K562 (cell line): ENCODE measurements around the gene TJP2. TPM values are rescaled to one million over a fixed set of nuclear protein-coding genes. Genes with fewer than 3 reads are reported as not detected.

Experiments
- CCNT2 ChIP-seq: IDR thresholded peaks from 2 replicates; pipeline ENCODE4 v1.6.1; 2011; ENCODE audit warnings: borderline replicate concordance, low read depth, mild to moderate bottlenecking, moderate library complexity, mixed read lengths, low read length; ENCODE audit not compliant: insufficient read length; ENCODE audit errors: extremely low read depth
- CEBPG ChIP-seq, 3 experiments: fragments of 200-800 bp in 1 of 3; sonication (Bioruptor generic) in 1 of 3; sonication (generic) in 1 of 3; formaldehyde crosslinking in 1 of 3; IDR thresholded peaks in 2 of 3; conservative IDR thresholded peaks in 1 of 3; 2 replicates each; pipeline versions ENCODE4 v1.6.1 to v1.8.0; 2016 to 2022; ENCODE audit warnings: missing compliant biosample characterization in 2 of 3, missing genetic modification characterization in 2 of 3, mild to moderate bottlenecking in 1 of 3, missing genetic modification reagents in 1 of 3
- ELF2 ChIP-seq: fragments of 250-450 bp; sonication (Bioruptor Pico); IDR thresholded peaks from 2 replicates; pipeline ENCODE4 v1.5.0; 2021; ENCODE audit warnings: mild to moderate bottlenecking
- ESRRA ChIP-seq: fragments of 450-650 bp; IDR thresholded peaks from 2 replicates; pipeline ENCODE4 v1.6.1; 2014; ENCODE audit warnings: low read depth, mild to moderate bottlenecking, moderate library complexity, borderline replicate concordance
- HMG20B ChIP-seq: fragments of 250-450 bp; sonication (Bioruptor Pico); IDR thresholded peaks from 2 replicates; pipeline ENCODE4 v1.5.0; 2021; ENCODE audit warnings: mild to moderate bottlenecking
- HNRNPH1 ChIP-seq: fragments of 200-400 bp; formaldehyde crosslinking; optimal IDR thresholded peaks from 2 replicates; pipeline ENCODE3; 2017; ENCODE audit warnings: low read depth, mild to moderate bottlenecking, low read length, moderate library complexity
- NELFE ChIP-seq: IDR thresholded peaks from 2 replicates; pipeline ENCODE4 v1.6.1; 2011; ENCODE audit warnings: mild to moderate bottlenecking; ENCODE audit not compliant: insufficient read depth, insufficient read length
- PATZ1 ChIP-seq: fragments of 250-450 bp; sonication (Bioruptor Pico); IDR thresholded peaks from 2 replicates; pipeline ENCODE4 v1.5.0; 2020; ENCODE audit warnings: mild to moderate bottlenecking, borderline replicate concordance
- PKNOX1 ChIP-seq: fragments of 450-650 bp; IDR thresholded peaks from 2 replicates; pipeline ENCODE4 v1.6.1; 2016
- PRDM10 ChIP-seq: fragments of 450-650 bp; IDR thresholded peaks from 2 replicates; pipeline ENCODE4 v1.6.1; 2018; ENCODE audit not compliant: partially characterized antibody
- RB1 ChIP-seq: fragments of 450-650 bp; IDR thresholded peaks from 2 replicates; pipeline ENCODE4 v1.6.1; 2017; ENCODE audit warnings: low read depth, mild to moderate bottlenecking
- SETDB1 ChIP-seq: IDR thresholded peaks from one replicate; pipeline ENCODE4 v1.6.1; 2012; ENCODE audit warnings: low read length, control low read depth, inconsistent platforms
- SOX6 ChIP-seq: fragments of 450-650 bp; IDR thresholded peaks from 2 replicates; pipeline ENCODE4 v1.6.1; 2014; ENCODE audit warnings: mild to moderate bottlenecking
- SRSF7 ChIP-seq: fragments of 200-400 bp; formaldehyde crosslinking; optimal IDR thresholded peaks from 2 replicates; pipeline ENCODE3; 2017; ENCODE audit warnings: mild to moderate bottlenecking, low read depth, low read length
- TEAD4 ChIP-seq, 2 experiments: sonication (generic) in 1 of 2; formaldehyde crosslinking in 1 of 2; IDR thresholded peaks; 2 replicates each; pipeline versions ENCODE4 v1.6.1 to v1.8.0; 2012 to 2022; ENCODE audit warnings: borderline replicate concordance in 1 of 2, inconsistent platforms in 1 of 2, low read length in 1 of 2, mild to moderate bottlenecking in 1 of 2, missing genetic modification reagents in 1 of 2
- TOE1 ChIP-seq, 2 experiments: fragments of 450-650 bp in 1 of 2; sonication (generic) in 1 of 2; formaldehyde crosslinking in 1 of 2; IDR thresholded peaks; 2 replicates each; pipeline versions ENCODE4 v1.7.1 to v1.8.0; 2016 to 2022; ENCODE audit warnings: borderline replicate concordance in 2 of 2, mild to moderate bottlenecking in 2 of 2, antibody characterized with exemption in 1 of 2, inconsistent platforms in 1 of 2, low read depth in 1 of 2, missing genetic modification reagents in 1 of 2, moderate library complexity in 1 of 2
- ZBTB26 ChIP-seq: fragments of 450-650 bp; formaldehyde crosslinking; IDR thresholded peaks from 2 replicates; pipeline ENCODE4 v1.4.0; 2022; ENCODE audit warnings: missing genetic modification characterization
- ZC3H4 ChIP-seq: sonication (generic); formaldehyde crosslinking; IDR thresholded peaks from 2 replicates; pipeline ENCODE4 v1.9.0; 2021; ENCODE audit warnings: missing genetic modification reagents, borderline replicate concordance
- polyA plus RNA-seq, 8 experiments: library from polyadenylated mRNA; depleted of rRNA in 4 of 8; stranded (reverse) in 5 of 8; unstranded in 3 of 8; fragments of >200 nt; fragmentation: Nextera tagmentation in 2 of 8; fragmentation: Illumina TruSeq in 1 of 8; extraction: Ambion mirVana in 2 of 8; extraction: Trizol in 1 of 8; gene quantifications; 2 replicates each; pipeline versions ENCODE4 v1.2.1 to v1.2.3, GENCODE V29; 2011 to 2014; ENCODE audit warnings: inconsistent platforms in 1 of 8, missing spikeins in 1 of 8
- total RNA-seq, 7 experiments: library from RNA; depleted of rRNA in 6 of 7; stranded (reverse); fragments of >200 nt in 6 of 7; fragmentation: Illumina TruSeq in 2 of 7; extraction: Trizol in 2 of 7; gene quantifications; 2 replicates each; pipeline versions ENCODE4 v1.2.1 to v1.2.3, GENCODE V29; 2011 to 2021; ENCODE audit warnings: low replicate concordance in 1 of 7

TJP2 gene
- total and polyA plus RNA-seq, 9 of the 15 experiments (the other 6 are each of a cell fraction or from before 2014, with no cell fraction given) = 4.0 to 24.1 (median 16.8) TPM

- TF ChIP-seq CEBPG (CRISPR knock-in tag; IDR thresholded peaks at IDR 0.05) (peak; percentile 78), CEBPG (tag; conservative IDR thresholded peaks at IDR 0.05 in 1 of 2, IDR thresholded peaks at IDR 0.05 in 1 of 2) (peak; percentile 35 to 61; a peak in 2 of 4 replicates), HNRNPH1 (no peak), ESRRA (no peak), HMG20B (CRISPR knock-in tag) (no peak), SOX6 (peak; percentile 99), TOE1 (IDR thresholded peaks at IDR 0.05; ENCODE audit: borderline replicate concordance) (peak; percentile 84; the same call in 1 of the 2 replicates), TOE1 (CRISPR knock-in tag; IDR thresholded peaks at IDR 0.05; ENCODE audit: borderline replicate concordance, low read depth) (no peak), ELF2 (CRISPR knock-in tag) (no peak), PATZ1 (CRISPR knock-in tag) (no peak), SETDB1 (no peak), SRSF7 (no peak), PRDM10 (peak; percentile 12), NELFE (no peak), PKNOX1 (peak; percentile 69), ZC3H4 (no peak), TEAD4 (IDR thresholded peaks at IDR 0.05; ENCODE audit: low read length) (peak; percentile 99), TEAD4 (CRISPR knock-in tag; IDR thresholded peaks at IDR 0.05; ENCODE audit: borderline replicate concordance) (no peak), RB1 (no peak), CCNT2 (peak; percentile 85), ZBTB26 (CRISPR knock-in tag) (no peak)
Observed at GRCh38 chr9:69215774-69216485, 41.9 kb downstream of the TJP2 start (continued).
